Left ventricle myocardium inferior (tissue), 1 donor: Measurements from ENCODE around the gene NOXA1. TPM values are rescaled to one million over a fixed set of nuclear protein-coding genes. Genes with fewer than 3 reads are reported as not detected.
A peak's percentile ranks its signal among the peaks of the same experiment; 100 is the strongest.

Source experiments
- DNase-seq: peaks from one replicate; pipeline ENCODE4 v3.0.0-alpha.2; 2020
- H3K27ac ChIP-seq: fragments of 200-600 bp; replicated peaks from 2 replicates; pipeline ENCODE4 v1.8.0; 2021
- H3K27me3 ChIP-seq: fragments of 200-600 bp; 2 replicates; pipeline ENCODE4 v1.8.0; 2021; ENCODE audit warnings: low read depth
- H3K36me3 ChIP-seq: fragments of 200-600 bp; 2 replicates; pipeline ENCODE4 v1.8.0; 2021
- H3K4me1 ChIP-seq: fragments of 200-600 bp; 2 replicates; pipeline ENCODE4 v1.8.0; 2021
- H3K4me3 ChIP-seq: fragments of 200-600 bp; 2 replicates; pipeline ENCODE4 v1.8.0; 2021; ENCODE audit warnings: mild to moderate bottlenecking, moderate library complexity
- H3K9me3 ChIP-seq: fragments of 200-600 bp; replicated peaks from 2 replicates; pipeline ENCODE4 v1.8.0; 2021
- CTCF ChIP-seq: fragments of 200-600 bp; IDR thresholded peaks from 2 replicates; pipeline ENCODE4 v1.8.0; 2021; ENCODE audit warnings: antibody characterized with exemption, mild to moderate bottlenecking, borderline replicate concordance
- intact Hi-C: fragments of 100-400 bp; cut with micrococcal nuclease; formaldehyde crosslinking; loops from one replicate; pipeline ENCODE4 v1.11.0; 2022
- total RNA-seq: library from RNA; stranded (reverse); fragmentation: NEBNext Ultra II Directional; extraction: Animal tissue kit (Norgen Biotek cat#: 25700); gene quantifications from one replicate; pipeline ENCODE4 v1.2.1, GENCODE V29; 2021
- donor health status: DM: no; HTN: yes; CAD: no; lungs with severe emphysema.

The NOXA1 gene
- total RNA-seq, 1 donor from 2014 or later: 2.0 TPM

DNA sequence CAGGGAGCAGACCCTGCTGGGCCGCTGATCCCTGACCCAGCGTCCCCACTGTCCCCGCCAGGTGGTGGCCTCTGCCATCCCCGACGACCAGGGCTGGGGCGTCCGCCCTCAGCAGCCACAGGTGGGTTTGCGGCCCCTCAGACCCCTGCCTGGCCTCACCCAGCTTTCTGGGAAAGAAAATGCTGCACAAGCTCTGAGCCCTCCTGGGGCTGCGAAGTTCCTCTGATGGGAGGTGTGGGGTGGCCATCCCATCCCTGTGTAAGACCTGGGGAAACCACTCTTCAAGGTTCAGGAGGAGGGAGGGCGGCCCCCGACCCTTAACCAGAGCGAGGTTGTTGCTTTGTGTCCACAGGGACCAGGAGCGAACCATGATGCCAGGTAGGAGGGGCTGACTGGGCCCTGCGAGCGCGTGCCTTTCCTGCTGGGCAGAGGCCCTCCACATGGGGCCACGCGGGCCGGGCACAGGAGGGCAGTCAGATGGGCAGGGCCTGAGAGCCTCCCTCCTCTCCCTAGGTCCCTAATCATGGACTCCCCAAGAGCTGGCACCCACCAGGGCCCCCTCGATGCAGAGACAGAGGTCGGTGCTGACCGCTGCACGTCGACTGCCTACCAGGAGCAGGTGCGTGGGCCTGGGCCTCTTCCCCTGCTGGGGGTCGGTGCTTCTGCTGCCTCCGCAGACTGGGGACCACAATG lies 7.7 kb downstream of the NOXA1 start:
- intact Hi-C loops: no loop called here
- no peak for TF ChIP-seq CTCF
- no peaks in the 10 kb centered on the region for H3K27me3 ChIP-seq
- H3K27ac ChIP-seq: no peak overlapping the region
- H3K4me1 ChIP-seq: peaks cover 2% of the 10 kb centered on the region
- H3K9me3 ChIP-seq: no peaks in the 10 kb centered on the region
- H3K36me3 ChIP-seq: no peaks in the 10 kb centered on the region
- no peak overlapping the region for H3K4me3 ChIP-seq
- no peak for DNase-seq

- no peak overlapping the region for H3K4me3 ChIP-seq
- no peaks in the 10 kb centered on the region for H3K4me1 ChIP-seq
- H3K36me3 ChIP-seq: no peaks in the 10 kb centered on the region
- no peak for TF ChIP-seq CTCF
- intact Hi-C loops: no loop called here
- H3K9me3 ChIP-seq: no peaks in the 10 kb centered on the region
- no peak overlapping the region for H3K27ac ChIP-seq
- H3K27me3 ChIP-seq: no peaks in the 10 kb centered on the region
- DNase-seq: no peak
Observed at GRCh38 chr9:137431416-137431931, 8.3 kb downstream of the NOXA1 start.

- H3K36me3 ChIP-seq: no peaks in the 10 kb centered on the region
- no peak overlapping the region for H3K4me3 ChIP-seq
- intact Hi-C loops: no loop called here
- no peak for TF ChIP-seq CTCF
- no peak for DNase-seq
- H3K27ac ChIP-seq: no peak overlapping the region
- H3K4me1 ChIP-seq: no peaks in the 10 kb centered on the region
- no peaks in the 10 kb centered on the region for H3K27me3 ChIP-seq
- H3K9me3 ChIP-seq: no peaks in the 10 kb centered on the region
Observed at GRCh38 chr9:137432687-137433348, 9.6 kb downstream of the NOXA1 start.

DNA sequence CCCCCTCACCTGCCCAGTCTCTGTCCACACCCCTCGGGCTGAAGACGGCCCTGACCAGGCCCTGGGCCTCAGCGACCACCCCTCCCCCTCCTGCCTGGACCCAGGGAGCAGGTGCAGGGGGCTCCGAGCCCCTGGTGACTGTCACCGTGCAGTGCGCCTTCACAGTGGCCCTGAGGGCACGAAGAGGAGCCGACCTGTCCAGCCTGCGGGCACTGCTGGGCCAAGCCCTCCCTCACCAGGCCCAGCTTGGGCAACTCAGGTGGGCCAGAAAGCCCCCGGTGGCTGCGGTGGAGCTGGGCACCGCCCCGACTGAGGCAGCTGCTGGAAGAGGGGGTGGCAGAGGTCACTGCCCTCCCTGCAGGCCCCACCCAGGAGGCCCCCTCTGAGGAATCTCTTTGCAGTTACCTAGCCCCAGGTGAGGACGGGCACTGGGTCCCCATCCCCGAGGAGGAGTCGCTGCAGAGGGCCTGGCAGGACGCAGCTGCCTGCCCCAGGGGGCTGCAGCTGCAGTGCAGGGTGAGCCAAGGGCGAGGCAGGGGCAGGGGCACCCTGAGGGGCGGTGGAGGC lies 10.2 kb downstream of the NOXA1 start:
- H3K27ac ChIP-seq: no peak overlapping the region
- no peaks in the 10 kb centered on the region for H3K9me3 ChIP-seq
- H3K4me1 ChIP-seq: no peaks in the 10 kb centered on the region
- intact Hi-C loops: no loop called here
- TF ChIP-seq CTCF: no peak
- no peaks in the 10 kb centered on the region for H3K36me3 ChIP-seq
- no peak overlapping the region for H3K4me3 ChIP-seq
- no peaks in the 10 kb centered on the region for H3K27me3 ChIP-seq
- DNase-seq: no peak

- Histone ChIP-seq H3K27me3 (peaks cover 5% of the 10 kb centered on the region), H3K9me3 (no peaks in the 10 kb centered on the region)
Observed at GRCh38 chr9:137433916-137434431, 10.8 kb downstream of the NOXA1 start.

More at GRCh38 chr9:137433916-137434431, 10.8 kb downstream of the NOXA1 start:
- no peak for TF ChIP-seq CTCF
- intact Hi-C loops: no loop called here
- Histone ChIP-seq H3K4me1 (peaks cover 3% of the 10 kb centered on the region), H3K4me3 (no peak overlapping the region), H3K27ac (no peak overlapping the region), H3K36me3 (no peaks in the 10 kb centered on the region)
- peak; percentile 11 for DNase-seq
